CD14-positive monocyte (primary cell): Measurements from ENCODE around the gene DLEC1. TPM values are rescaled to one million over a fixed set of nuclear protein-coding genes. Genes with fewer than 3 reads are reported as not detected.

Source experiments
- DNase-seq, 3 donors: peaks; one replicate each; pipeline ENCODE4 v3.0.0-alpha.2; 2011 to 2022
- H2AFZ ChIP-seq: 2 replicates; pipeline ENCODE4 v1.6.0; 2012; ENCODE audit warnings: mild to moderate bottlenecking, low read depth, low read length, inconsistent platforms; ENCODE audit not compliant: insufficient read depth, poor library complexity, severe bottlenecking
- H3K27ac ChIP-seq, 2 donors: 1 replicate in 1 of 2; 2 replicates in 1 of 2; pipeline ENCODE4 v1.5.1; 2012 to 2013; ENCODE audit warnings: low read length in 2 of 2, control low read depth in 1 of 2, inconsistent platforms in 1 of 2, low read depth in 1 of 2, mild to moderate bottlenecking in 1 of 2
- H3K27me3 ChIP-seq, 2 donors: one replicate each; pipeline versions ENCODE4 v1.6.0 to v1.6.1; 2011 to 2013; ENCODE audit warnings: low read length in 2 of 2; ENCODE audit not compliant: control insufficient read depth in 2 of 2, insufficient read depth in 2 of 2
- H3K36me3 ChIP-seq, 2 donors: replicated peaks in 1 of 2; 1 replicate in 1 of 2; 2 replicates in 1 of 2; pipeline versions ENCODE4 v1.5.1 to v1.6.1; 2012 to 2013; ENCODE audit warnings: low read length in 2 of 2, control low read depth in 1 of 2, inconsistent platforms in 1 of 2, mild to moderate bottlenecking in 1 of 2; ENCODE audit not compliant: insufficient read depth in 2 of 2, control insufficient read depth in 1 of 2
- H3K4me1 ChIP-seq, 2 donors: 1 replicate in 1 of 2; 2 replicates in 1 of 2; pipeline versions ENCODE4 v1.5.1 to v1.6.1; 2012 to 2013; ENCODE audit warnings: low read length in 2 of 2, control low read depth in 1 of 2, inconsistent platforms in 1 of 2, mild to moderate bottlenecking in 1 of 2, moderate library complexity in 1 of 2; ENCODE audit not compliant: insufficient read depth in 2 of 2, control insufficient read depth in 1 of 2
- H3K4me2 ChIP-seq: replicated peaks from 2 replicates; pipeline ENCODE3; 2012; ENCODE audit warnings: low read length, moderate library complexity, mild to moderate bottlenecking; ENCODE audit not compliant: poor library complexity, severe bottlenecking; ENCODE audit errors: extremely low read depth
- H3K4me3 ChIP-seq, 3 experiments: fragments of 200-600 bp in 1 of 3; sonication (generic) in 1 of 3; replicated peaks in 1 of 3; 1 replicate in 2 of 3; 2 replicates in 1 of 3; pipeline ENCODE4 v1.5.1; 2011 to 2013; ENCODE audit warnings: low read length in 3 of 3, mild to moderate bottlenecking in 3 of 3, control low read depth in 2 of 3, low read depth in 2 of 3, inconsistent platforms in 1 of 3, moderate library complexity in 1 of 3
- H3K79me2 ChIP-seq: 2 replicates; pipeline ENCODE4 v1.6.0; 2012; ENCODE audit warnings: mild to moderate bottlenecking, control low read depth, inconsistent platforms, low read length, moderate library complexity; ENCODE audit not compliant: insufficient read depth
- H3K9ac ChIP-seq: 2 replicates; pipeline ENCODE4 v1.6.0; 2017; ENCODE audit warnings: low read length, mild to moderate bottlenecking; ENCODE audit not compliant: insufficient read depth, poor library complexity, severe bottlenecking
- H3K9me3 ChIP-seq, 2 donors: replicated peaks in 1 of 2; 1 replicate in 1 of 2; 2 replicates in 1 of 2; pipeline versions ENCODE4 v1.5.1 to v1.6.1; 2012 to 2013; ENCODE audit warnings: low read length in 2 of 2, control low read depth in 1 of 2; ENCODE audit not compliant: control insufficient read depth in 1 of 2, insufficient read depth in 1 of 2
- H4K20me1 ChIP-seq: 2 replicates; pipeline ENCODE4 v1.6.0; 2012; ENCODE audit warnings: mild to moderate bottlenecking, low read length, control low read depth, moderate library complexity; ENCODE audit not compliant: insufficient read depth
- H3K27ac Mint-ChIP-seq, 7 donors: one replicate each; pipeline ENCODE4 v1.8.0; 2020; ENCODE audit warnings: mild to moderate bottlenecking in 7 of 7, mixed read lengths in 7 of 7, moderate library complexity in 6 of 7, inconsistent platforms in 2 of 7
- H3K27me3 Mint-ChIP-seq, 3 donors: one replicate each; pipeline ENCODE4 v1.8.0; 2021 to 2022; ENCODE audit warnings: low read depth in 3 of 3, mild to moderate bottlenecking in 3 of 3, mixed read lengths in 3 of 3, moderate library complexity in 3 of 3, inconsistent platforms in 1 of 3
- H3K36me3 Mint-ChIP-seq, 2 donors: one replicate each; pipeline ENCODE4 v1.8.0; 2020; ENCODE audit warnings: mixed read lengths in 2 of 2, inconsistent platforms in 1 of 2, mild to moderate bottlenecking in 1 of 2
- H3K4me1 Mint-ChIP-seq: one replicate; pipeline ENCODE4 v1.8.0; 2020; ENCODE audit warnings: mild to moderate bottlenecking, mixed read lengths
- H3K4me3 Mint-ChIP-seq, 2 donors: one replicate each; pipeline ENCODE4 v1.8.0; 2020; ENCODE audit warnings: mild to moderate bottlenecking in 2 of 2, mixed read lengths in 2 of 2, moderate library complexity in 1 of 2
- H3K9me3 Mint-ChIP-seq, 7 donors: one replicate each; pipeline ENCODE4 v1.8.0; 2020 to 2022; ENCODE audit warnings: mixed read lengths in 7 of 7, mild to moderate bottlenecking in 6 of 7, moderate library complexity in 6 of 7, inconsistent platforms in 2 of 7
- CTCF ChIP-seq: fragments of 200-600 bp; IDR thresholded peaks from one replicate; pipeline ENCODE4 v1.8.0; 2022; ENCODE audit warnings: antibody characterized with exemption, mild to moderate bottlenecking
- WGBS: methylation state at CpG from one replicate; pipeline ENCODE4 v1.1.5; 2013; ENCODE audit warnings: missing lambda C conversion rate; ENCODE audit not compliant: insufficient coverage; 5-methylcytosine and 5-hydroxymethylcytosine counted together
- intact Hi-C, 2 donors: fragments of 100-400 bp; cut with micrococcal nuclease; formaldehyde crosslinking; loops; one replicate each; pipeline versions ENCODE4 v1.15.0 to v1.15.1; 2023
- polyA plus RNA-seq, 3 donors: library from polyadenylated mRNA; depleted of rRNA in 1 of 3; unstranded in 2 of 3; stranded (reverse) in 1 of 3; fragments of 300-500 nt in 2 of 3; fragments of >200 nt in 1 of 3; fragmentation: Illumina TruSeq in 2 of 3; gene quantifications; 1 replicate in 2 of 3; 2 replicates in 1 of 3; pipeline ENCODE4 v1.2.3, GENCODE V29; 2012 to 2021

The DLEC1 gene
- polyA plus RNA-seq, 3 donors, result 0.11 to 0.81 (median 0.14) TPM

GRCh38 chr3:38142959-38143358, 104.0 kb downstream of the DLEC1 start:
- H3K79me2 ChIP-seq, result peaks cover 36% of the 10 kb centered on the region
- Mint-ChIP-seq H3K9me3 (peaks cover 0 to 12% (median 2%) of the 10 kb centered on the region in 7 donors), H3K4me3 (no peak overlapping the region), H3K27me3 (peaks cover 0 to 4% (median 0%) of the 10 kb centered on the region in 3 donors), H3K27ac (peak overlapping the region in 4 of 7 donors; percentile 30 to 77 (median 68)), H3K36me3 (peaks cover 28 to 39% of the 10 kb centered on the region in 2 donors), H3K4me1 (peaks cover 69% of the 10 kb centered on the region)
- H3K9me3 ChIP-seq, result no peaks in the 10 kb centered on the region
- H3K4me1 ChIP-seq, result peaks cover 61 to 82% of the 10 kb centered on the region in 2 donors
- H3K4me3 ChIP-seq, result no peak overlapping the region
- no peak overlapping the region for H2AFZ ChIP-seq
- 80% methylated on average over 1 of the region's 1 CpG for WGBS
- no peak overlapping the region for H3K9ac ChIP-seq
- no peak for TF ChIP-seq CTCF
- H3K36me3 ChIP-seq, result peaks cover 21 to 31% of the 10 kb centered on the region in 2 donors
- no peak overlapping the region for H3K4me2 ChIP-seq
- H4K20me1 ChIP-seq, result peaks cover 32% of the 10 kb centered on the region
- peak overlapping the region in 1 of 2 donors; percentile 46 for H3K27ac ChIP-seq
- DNase-seq, result no peak
- H3K27me3 ChIP-seq, result no peaks in the 10 kb centered on the region
- intact Hi-C loops, result loop anchor here in 1 of 2 donors (10.0 kb wide), 1 partner anchor 58 kb away; no protein-coding TSS in a partner anchor

GRCh38 chr3:38143511-38143910, 104.5 kb downstream of the DLEC1 start:
- no peak for DNase-seq
- 96% methylated on average over 3 of the region's 3 CpGs for WGBS
- peaks cover 32% of the 10 kb centered on the region for H4K20me1 ChIP-seq
- Mint-ChIP-seq H3K36me3 (peaks cover 28 to 39% of the 10 kb centered on the region in 2 donors), H3K4me3 (no peak overlapping the region), H3K27me3 (peaks cover 0 to 4% (median 0%) of the 10 kb centered on the region in 3 donors), H3K9me3 (peaks cover 0 to 11% (median 4%) of the 10 kb centered on the region in 7 donors), H3K4me1 (peaks cover 68% of the 10 kb centered on the region), H3K27ac (peak overlapping the region in 6 of 7 donors; percentile 15 to 77 (median 64))
- peaks cover 61 to 81% of the 10 kb centered on the region in 2 donors for H3K4me1 ChIP-seq
- peaks cover 31% of the 10 kb centered on the region for H3K79me2 ChIP-seq
- H3K27ac ChIP-seq, result peak overlapping the region in 1 of 2 donors; percentile 46
- H3K27me3 ChIP-seq, result no peaks in the 10 kb centered on the region
- no peak overlapping the region for H3K4me2 ChIP-seq
- no peak for TF ChIP-seq CTCF
- H3K9me3 ChIP-seq, result no peaks in the 10 kb centered on the region
- intact Hi-C loops, result loop anchor here in 1 of 2 donors (10.0 kb wide), 1 partner anchor 59 kb away; no protein-coding TSS in a partner anchor
- H2AFZ ChIP-seq, result no peak overlapping the region
- H3K36me3 ChIP-seq, result peaks cover 21 to 31% of the 10 kb centered on the region in 2 donors
- H3K9ac ChIP-seq, result no peak overlapping the region
- H3K4me3 ChIP-seq, result peak overlapping the region in 1 of 3 experiments; percentile 2
